Effector memory CD4-positive, alpha-beta T cell (primary cell): ENCODE data around the gene HAUS3.
"Not testable (repeated sequence)": the region's sequence is repeated elsewhere in the genome, so short reads cannot be mapped to it uniquely, and the experiment has no call there.

ENCODE experiments used
- DNase-seq, 3 donors: peaks; one replicate each; pipeline ENCODE4 v3.0.0-alpha.2; 2020
- H3K27ac ChIP-seq: 2 replicates; pipeline ENCODE4 v1.7.0; 2013; ENCODE audit warnings: mild to moderate bottlenecking, low read length, moderate library complexity; ENCODE audit not compliant: insufficient read depth, poor library complexity, severe bottlenecking
- H3K27me3 ChIP-seq: replicated peaks from 2 replicates; pipeline ENCODE4 v1.7.0; 2013; ENCODE audit warnings: mild to moderate bottlenecking, low read length; ENCODE audit not compliant: insufficient read depth, control insufficient read depth, poor library complexity, severe bottlenecking
- H3K36me3 ChIP-seq: 2 replicates; pipeline ENCODE4 v1.7.0; 2013; ENCODE audit warnings: mild to moderate bottlenecking, low read length, moderate library complexity; ENCODE audit not compliant: control insufficient read depth, insufficient read depth
- H3K4me1 ChIP-seq: 2 replicates; pipeline ENCODE4 v1.7.0; 2013; ENCODE audit warnings: low read length, mild to moderate bottlenecking; ENCODE audit not compliant: control insufficient read depth, insufficient read depth, poor library complexity, severe bottlenecking
- H3K4me3 ChIP-seq: 2 replicates; pipeline ENCODE4 v1.7.0; 2013; ENCODE audit warnings: low read length, low read depth, mild to moderate bottlenecking; ENCODE audit not compliant: insufficient read depth, poor library complexity, severe bottlenecking
- H3K9me3 ChIP-seq: 2 replicates; pipeline ENCODE4 v1.7.0; 2013; ENCODE audit warnings: mild to moderate bottlenecking, low read length, moderate library complexity; ENCODE audit not compliant: control insufficient read depth

Gene HAUS3

DNA sequence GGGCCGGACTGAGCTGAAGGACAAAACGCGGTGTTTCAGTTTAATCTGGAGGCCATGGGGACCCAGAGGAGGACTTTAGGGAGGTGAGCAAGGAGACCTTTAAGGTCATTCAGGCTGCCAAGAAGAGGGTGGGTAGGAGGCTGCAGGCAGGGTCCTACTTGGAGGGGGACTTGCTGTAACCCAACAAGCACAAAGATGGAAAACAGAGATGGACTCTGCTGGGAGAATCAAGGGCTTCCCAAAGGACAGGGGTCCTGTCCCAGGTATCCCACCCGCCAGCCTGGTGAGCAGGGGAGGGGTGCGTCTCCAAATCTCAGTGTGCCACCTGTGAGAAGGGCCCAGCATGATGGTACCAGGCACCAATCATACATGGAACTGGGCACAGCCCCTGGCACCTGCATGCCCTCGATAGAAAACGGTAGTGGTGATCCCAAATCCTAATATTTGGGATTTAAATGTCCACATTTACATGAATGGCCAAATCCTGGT, 3.9 kb upstream of the HAUS3 start:
- no peak for DNase-seq
- H3K36me3 ChIP-seq, result peaks cover 17% of the 10 kb centered on the region
- H3K27ac ChIP-seq, result no peak overlapping the region
- H3K27me3 ChIP-seq, result no peaks in the 10 kb centered on the region
- H3K9me3 ChIP-seq, result no peaks in the 10 kb centered on the region
- H3K4me3 ChIP-seq, result no peak overlapping the region
- H3K4me1 ChIP-seq, result peaks cover under 1% of the 10 kb centered on the region

- no peak for DNase-seq
- Histone ChIP-seq H3K27ac (no peak overlapping the region), H3K4me1 (peaks cover 6% of the 10 kb centered on the region), H3K36me3 (peaks cover 11% of the 10 kb centered on the region), H3K27me3 (no peaks in the 10 kb centered on the region), H3K9me3 (no peaks in the 10 kb centered on the region), H3K4me3 (no peak overlapping the region)
Measured at GRCh38 chr4:2245057-2245786, 3.3 kb upstream of the HAUS3 start.

DNA sequence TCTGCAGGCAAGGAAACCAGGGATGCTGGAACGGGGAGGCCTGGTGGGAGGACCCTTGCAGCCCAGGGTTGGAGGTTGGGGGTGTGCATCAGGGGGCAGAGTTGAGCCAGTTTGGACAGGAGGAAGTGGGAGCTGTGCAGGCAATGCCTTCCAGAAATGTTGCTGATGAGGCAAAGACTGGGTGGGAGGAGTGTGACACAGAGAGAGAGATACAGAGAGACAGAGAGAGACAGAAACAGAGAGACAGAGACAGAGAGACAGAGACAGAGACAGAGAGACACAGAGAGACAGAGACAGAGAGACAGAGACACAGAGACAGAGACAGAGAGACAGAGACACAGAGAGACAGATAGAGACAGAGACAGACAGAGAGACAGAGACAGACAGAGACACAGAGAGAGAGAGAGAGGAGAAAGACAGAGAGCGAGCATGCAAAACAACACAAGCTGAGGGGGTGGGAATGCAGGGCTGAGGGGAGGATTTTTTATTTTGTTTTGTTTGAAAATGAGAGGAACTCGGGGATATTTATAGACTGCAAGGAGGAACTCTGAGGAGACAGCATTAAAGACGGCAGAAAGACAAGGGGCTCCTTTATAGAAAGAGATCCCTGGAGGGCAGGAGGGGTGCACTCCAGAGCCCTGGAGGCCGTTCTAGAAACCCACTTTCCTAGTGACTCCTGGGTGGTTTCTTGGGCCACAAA, 1.9 kb upstream of the HAUS3 start:
- H3K4me3 ChIP-seq, result no peak overlapping the region
- peaks cover 16% of the 10 kb centered on the region for H3K4me1 ChIP-seq
- no peaks in the 10 kb centered on the region for H3K9me3 ChIP-seq
- no peak overlapping the region for H3K27ac ChIP-seq
- DNase-seq, result no peak
- peaks cover 7% of the 10 kb centered on the region for H3K36me3 ChIP-seq
- H3K27me3 ChIP-seq, result no peaks in the 10 kb centered on the region

GRCh38 chr4:2241003-2241402, 918 bp downstream of the HAUS3 start:
- no peaks in the 10 kb centered on the region for H3K27me3 ChIP-seq
- H3K4me3 ChIP-seq, result peak overlapping the region; percentile 89
- DNase-seq, result no peak
- peaks cover 16% of the 10 kb centered on the region for H3K4me1 ChIP-seq
- peak overlapping the region; percentile 85 for H3K27ac ChIP-seq
- no peaks in the 10 kb centered on the region for H3K9me3 ChIP-seq
- H3K36me3 ChIP-seq, result peaks cover 10% of the 10 kb centered on the region

- no peak for DNase-seq
- Histone ChIP-seq H3K27me3 (no peaks in the 10 kb centered on the region), H3K4me3 (no peak overlapping the region), H3K27ac (no peak overlapping the region), H3K9me3 (no peaks in the 10 kb centered on the region), H3K4me1 (peaks cover 16% of the 10 kb centered on the region), H3K36me3 (peaks cover 25% of the 10 kb centered on the region)
Measured at GRCh38 chr4:2236944-2237666, 4.8 kb downstream of the HAUS3 start.

DNA sequence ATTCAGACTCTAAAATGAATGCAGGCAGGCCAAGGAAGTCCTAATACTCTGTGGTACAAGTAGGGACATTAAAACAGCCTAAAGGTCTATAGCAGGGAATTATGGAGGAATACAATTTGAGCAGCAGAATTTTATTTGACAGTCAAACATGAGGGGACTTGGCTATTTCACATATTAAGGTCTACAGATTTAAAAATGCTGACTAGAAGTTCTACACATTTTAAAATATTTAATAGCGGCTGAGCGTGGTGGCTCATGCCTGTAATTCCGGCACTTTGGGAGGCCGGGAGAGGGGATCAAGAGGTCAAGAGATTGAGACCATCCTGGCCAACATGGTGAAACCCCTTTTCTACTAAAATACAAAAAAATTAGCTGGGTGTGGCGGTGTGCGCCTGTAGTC, 10.8 kb downstream of the HAUS3 start:
- no peaks in the 10 kb centered on the region for H3K4me1 ChIP-seq
- no peaks in the 10 kb centered on the region for H3K27me3 ChIP-seq
- H3K4me3 ChIP-seq, result no peak overlapping the region
- DNase-seq, result no peak
- no peak overlapping the region for H3K27ac ChIP-seq
- H3K36me3 ChIP-seq, result peaks cover 30% of the 10 kb centered on the region
- no peaks in the 10 kb centered on the region for H3K9me3 ChIP-seq

- Histone ChIP-seq H3K4me1 (no peaks in the 10 kb centered on the region), H3K4me3 (no peak overlapping the region), H3K27me3 (no peaks in the 10 kb centered on the region), H3K36me3 (peaks cover 20% of the 10 kb centered on the region), H3K9me3 (no peaks in the 10 kb centered on the region), H3K27ac (no peak overlapping the region)
- no peak for DNase-seq
Measured at GRCh38 chr4:2226261-2226660, 15.7 kb downstream of the HAUS3 start.

- Histone ChIP-seq H3K36me3 (peaks cover 15% of the 10 kb centered on the region), H3K4me1 (peaks cover 5% of the 10 kb centered on the region), H3K4me3 (no peak overlapping the region), H3K9me3 (no peaks in the 10 kb centered on the region), H3K27me3 (no peaks in the 10 kb centered on the region), H3K27ac (no peak overlapping the region)
- DNase-seq, result no peak
Measured at GRCh38 chr4:2222838-2223237, 19.1 kb downstream of the HAUS3 start.

DNA sequence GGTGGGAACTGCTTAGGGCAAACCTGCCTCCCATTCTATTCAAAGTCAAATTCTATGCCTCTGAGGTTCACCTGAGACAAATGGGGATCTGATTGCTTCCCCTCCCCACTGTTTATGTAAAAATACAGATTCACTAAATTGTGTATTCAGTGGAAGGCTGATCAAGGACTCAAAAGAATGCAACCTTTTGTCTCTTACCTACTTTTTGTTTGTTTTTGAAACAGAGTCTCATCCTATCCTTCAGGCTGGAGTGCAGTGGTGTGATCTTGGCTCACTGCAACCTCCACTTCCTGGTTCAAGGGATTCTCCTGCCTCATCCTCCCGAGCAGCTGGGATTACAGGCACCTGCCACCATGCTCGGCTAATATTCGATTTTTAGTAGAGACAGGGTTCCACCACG, 20.5 kb downstream of the HAUS3 start:
- H3K9me3 ChIP-seq, H3K27ac ChIP-seq, H3K36me3 ChIP-seq, H3K4me1 ChIP-seq, H3K4me3 ChIP-seq, H3K27me3 ChIP-seq, DNase-seq: not testable (repeated sequence)
